EL (cell line): Measurements from ENCODE around the gene CTNNBL1.
A peak's percentile ranks its signal among the peaks of the same experiment; 100 is the strongest.

Experiments
- DNase-seq: peaks from one replicate; pipeline ENCODE4 v3.0.0-alpha.2; 2016

CTNNBL1 gene

GRCh38 chr20:37885593-37886503, 192.0 kb downstream of the CTNNBL1 start:
- DNase-seq: no peak

- peak; percentile 23 for DNase-seq
These were observed 193.0 kb downstream of the CTNNBL1 start for GRCh38 chr20:37886851-37887297.

- no peak for DNase-seq
These were observed 194.8 kb downstream of the CTNNBL1 start for GRCh38 chr20:37888641-37889040.

DNA sequence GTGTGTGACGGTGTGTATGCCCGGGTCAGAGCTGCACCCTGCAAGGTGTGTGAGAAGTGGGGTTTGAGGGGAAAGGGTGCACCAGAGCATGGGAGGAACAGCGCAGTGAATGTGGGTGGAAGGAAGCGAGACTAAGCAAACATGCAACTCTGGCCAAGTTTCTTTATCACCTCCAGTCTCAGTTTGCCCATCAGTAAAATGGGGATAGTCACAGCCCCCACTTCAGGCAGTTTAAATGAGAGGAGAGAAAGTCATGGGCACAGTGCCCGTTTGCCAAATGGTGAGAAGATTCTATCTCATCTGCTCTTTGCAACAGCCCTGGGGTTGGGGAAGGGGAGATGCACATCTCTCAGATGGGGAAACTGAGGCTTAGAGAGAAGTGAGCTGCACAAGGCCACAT, 196.3 kb downstream of the CTNNBL1 start:
- DNase-seq: no peak

- DNase-seq: no peak
These were observed 196.8 kb downstream of the CTNNBL1 start for GRCh38 chr20:37890643-37891042.

DNA sequence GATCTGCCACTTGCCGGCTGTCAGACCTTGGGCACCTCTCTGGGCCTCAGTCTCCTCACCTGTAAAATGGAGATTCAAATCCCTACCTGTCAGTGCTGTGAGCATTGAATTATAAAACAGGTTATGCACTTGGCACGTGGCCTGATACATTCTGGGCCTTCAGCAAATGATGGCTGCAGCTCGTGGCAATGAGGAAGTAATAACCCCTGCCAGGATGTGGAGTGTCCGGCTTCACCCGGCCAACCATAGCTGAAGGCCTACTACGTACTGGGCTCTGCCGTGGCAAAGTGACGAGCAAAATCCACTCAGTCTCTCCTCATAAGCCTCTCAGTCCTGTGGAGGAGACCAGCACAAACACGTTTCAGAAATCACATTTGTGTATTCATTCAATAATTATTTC, 198.2 kb downstream of the CTNNBL1 start:
- DNase-seq: no peak

DNA sequence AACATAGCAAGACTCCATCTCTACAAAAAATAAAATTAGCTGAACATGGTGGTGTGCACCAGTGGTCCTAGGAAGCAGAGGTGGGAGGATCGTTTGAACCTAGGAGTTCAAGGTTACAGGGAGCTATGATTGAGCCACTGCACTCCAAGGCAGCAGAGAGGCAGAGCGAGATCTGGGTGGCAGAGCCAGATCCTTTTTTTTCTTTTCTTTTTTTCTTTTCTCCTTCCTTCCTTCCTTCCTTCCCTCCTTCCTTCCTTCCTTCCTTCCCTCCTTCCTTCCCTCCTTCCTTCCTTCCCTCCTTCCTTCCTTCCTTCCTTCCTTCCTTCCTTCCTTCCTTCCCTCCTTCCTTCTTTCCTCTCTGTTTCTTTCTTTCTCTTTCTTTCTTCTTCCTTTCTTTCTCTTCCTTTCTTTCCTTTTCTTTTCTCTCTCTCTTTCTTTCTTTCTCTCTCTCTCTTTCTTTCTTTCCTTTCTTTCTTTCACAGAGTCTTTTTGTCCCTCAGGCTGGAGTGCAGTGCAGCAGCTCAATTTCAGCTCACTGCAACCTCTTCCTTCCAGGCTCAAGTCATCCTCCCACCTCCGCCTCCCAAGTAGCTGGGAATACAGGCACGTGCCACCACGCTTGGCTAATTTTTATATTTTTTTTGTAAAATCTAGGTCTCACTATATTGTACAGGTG, 199.9 kb downstream of the CTNNBL1 start:
- no peak for DNase-seq

- no peak for DNase-seq
These were observed 200.6 kb downstream of the CTNNBL1 start for GRCh38 chr20:37894454-37894853.

DNA sequence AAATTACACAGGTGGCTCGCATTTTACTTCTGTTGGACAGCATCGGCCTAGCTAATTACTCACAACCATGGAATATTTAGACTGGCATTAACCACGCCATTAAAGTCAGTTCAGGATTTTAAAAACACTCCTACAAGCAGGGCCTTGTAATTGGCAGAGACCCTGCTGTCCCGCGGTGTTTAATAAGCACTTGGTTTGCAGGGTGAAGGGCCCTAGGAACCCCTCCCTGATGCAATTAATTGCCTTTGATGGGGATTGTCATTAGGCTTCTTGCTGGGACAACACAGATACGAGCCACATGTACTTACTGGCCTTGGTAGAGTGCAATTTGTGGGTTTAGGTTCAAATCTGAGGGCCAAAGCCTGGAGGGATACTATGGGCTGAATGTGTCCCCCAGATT, 201.3 kb downstream of the CTNNBL1 start:
- DNase-seq: no peak

GRCh38 chr20:37896932-37897548, 203.2 kb downstream of the CTNNBL1 start:
- no peak for DNase-seq

- no peak for DNase-seq
These were observed 204.6 kb downstream of the CTNNBL1 start for GRCh38 chr20:37898233-37899104.

- no peak for DNase-seq
These were observed 205.5 kb downstream of the CTNNBL1 start for GRCh38 chr20:37899105-37900045.

DNA sequence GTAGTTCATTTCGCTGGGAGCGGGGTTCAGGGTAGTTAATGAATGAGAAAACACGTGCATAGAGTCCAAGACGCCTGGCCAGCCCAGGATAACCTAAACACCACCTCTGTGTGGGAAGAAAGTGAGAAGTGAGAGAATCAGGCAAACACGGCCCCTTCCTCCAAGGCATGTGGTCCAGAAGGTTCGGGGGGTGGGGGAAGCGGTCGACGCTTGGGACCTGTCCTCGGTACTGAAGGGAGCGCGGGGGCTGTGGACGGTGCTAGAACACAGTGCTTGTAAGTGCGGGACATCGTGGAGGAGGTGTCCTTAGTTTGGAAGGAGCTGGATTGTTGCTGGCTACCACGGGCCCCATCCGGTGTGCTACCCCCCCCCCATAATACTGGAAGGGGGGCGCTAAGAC, 207.4 kb downstream of the CTNNBL1 start:
- DNase-seq: no peak

DNA sequence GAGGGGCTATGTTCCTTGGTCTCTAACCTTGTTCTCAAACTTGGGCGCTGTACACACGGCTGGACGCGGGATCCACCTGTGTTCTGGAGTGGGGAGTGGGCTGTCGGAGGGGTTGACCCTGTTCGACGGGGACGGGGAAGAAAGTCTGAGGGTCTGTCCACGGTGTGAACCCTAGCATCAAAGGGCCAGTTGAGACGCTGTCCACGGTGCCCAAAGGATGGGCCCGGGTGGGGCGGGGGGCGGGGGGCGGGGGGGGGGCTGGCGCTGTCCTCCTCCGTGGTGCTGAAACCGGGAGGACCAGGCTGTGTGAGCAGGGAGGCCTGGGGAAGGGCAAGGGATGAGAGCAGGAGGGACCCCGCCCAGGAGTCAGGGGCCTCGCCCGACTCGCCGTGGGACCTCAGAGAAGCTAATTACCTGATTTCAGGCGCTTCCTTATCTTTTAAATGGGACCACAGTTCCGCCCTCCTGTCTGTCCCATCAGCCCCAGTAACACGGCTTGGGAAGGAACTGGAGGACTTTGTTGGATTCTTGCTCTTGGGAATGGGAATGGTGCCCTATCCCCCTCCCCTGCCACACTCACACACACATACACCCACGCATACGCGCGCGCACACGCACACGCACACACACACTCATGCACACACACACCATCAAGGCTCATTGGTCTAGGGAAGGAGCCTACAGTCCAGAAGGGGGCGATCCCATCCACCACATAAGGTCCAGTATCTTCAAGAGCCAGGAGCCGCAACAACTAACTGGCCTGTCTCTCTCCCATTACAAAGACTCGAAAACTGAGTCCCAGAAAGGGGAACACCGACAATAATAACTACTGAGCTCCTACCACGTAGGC, 208.0 kb downstream of the CTNNBL1 start:
- DNase-seq: peak; percentile 49

DNA sequence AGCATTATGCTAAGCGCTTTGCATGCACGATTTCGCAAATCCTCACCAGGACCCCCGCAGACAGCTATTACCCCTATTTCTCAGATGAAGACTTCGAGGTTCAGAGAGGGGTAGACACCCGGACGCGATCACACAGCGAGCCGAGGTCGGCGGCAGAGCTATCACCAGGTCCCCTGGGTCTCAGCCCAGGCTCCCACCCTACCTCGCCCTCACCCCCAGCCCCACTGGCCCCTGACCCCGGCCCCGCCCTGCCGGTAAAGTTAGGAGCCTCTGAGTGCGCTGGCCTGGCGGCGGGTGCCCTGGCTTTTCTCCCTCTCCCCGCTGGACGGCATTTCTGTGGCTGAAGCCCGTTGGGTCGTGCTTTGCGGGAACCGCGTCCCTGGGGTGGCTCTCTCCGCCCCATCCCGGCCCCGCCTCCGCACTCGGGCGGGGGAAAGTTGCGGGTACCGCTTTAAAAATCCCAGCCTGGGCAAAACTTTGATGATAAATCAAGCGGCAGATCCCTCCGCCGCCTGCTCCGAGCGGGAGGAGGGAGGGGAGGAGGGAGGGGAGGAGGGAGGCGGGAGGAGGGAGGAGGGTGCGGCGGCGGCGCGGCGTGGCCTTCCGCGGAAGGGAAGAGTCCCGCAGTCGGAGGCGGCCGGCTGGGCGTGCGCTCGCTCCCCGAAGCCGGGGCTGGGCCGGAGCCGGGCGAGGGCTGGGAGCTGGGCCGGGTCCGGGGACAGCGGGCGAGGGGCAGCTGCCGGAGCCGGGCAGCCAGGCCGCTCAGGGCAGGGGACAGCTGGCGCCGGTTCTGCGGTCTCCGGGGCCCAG, 208.9 kb downstream of the CTNNBL1 start, which contains the start of gene VSTM2L:
TSS of gene VSTM2L (plus strand) at position 624 of the 810 bp plus-strand sequence. CDS start 224 bp downstream, outside the sequence.
- DNase-seq: peak; percentile 49

- no peak for DNase-seq
These were observed 209.6 kb downstream of the CTNNBL1 start for GRCh38 chr20:37903317-37904007.

DNA sequence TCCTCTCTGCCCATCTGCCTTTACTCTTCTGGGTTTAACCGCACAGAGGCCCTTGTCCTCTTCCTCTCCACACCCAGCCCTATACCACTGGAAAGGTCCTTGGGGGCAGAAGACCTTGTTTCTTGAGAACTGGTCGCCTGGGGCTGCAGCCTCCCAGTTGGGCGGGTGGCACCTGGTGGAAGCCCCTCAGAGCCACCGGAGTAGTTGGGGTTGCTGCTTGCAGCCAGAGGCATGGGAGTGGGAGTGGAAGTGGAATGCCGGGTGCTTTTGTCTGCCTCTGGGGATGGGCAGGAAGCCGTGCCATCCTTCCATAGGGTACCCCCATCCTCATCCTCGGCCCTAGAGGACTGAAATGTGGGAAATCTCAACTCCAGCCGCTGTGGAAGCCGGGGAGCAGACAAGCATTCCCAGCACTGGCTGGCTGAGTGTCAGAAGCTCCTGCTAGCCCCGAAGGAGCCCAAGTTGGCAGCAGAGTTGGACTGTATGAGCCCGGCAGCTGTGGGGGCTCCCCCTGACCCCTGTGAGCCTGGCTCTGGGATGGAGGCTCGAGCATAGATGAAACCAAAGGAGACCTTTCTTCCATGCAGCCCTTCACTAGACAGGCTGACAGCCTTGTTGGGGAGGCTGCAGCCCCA, 210.3 kb downstream of the CTNNBL1 start:
- DNase-seq: no peak

DNA sequence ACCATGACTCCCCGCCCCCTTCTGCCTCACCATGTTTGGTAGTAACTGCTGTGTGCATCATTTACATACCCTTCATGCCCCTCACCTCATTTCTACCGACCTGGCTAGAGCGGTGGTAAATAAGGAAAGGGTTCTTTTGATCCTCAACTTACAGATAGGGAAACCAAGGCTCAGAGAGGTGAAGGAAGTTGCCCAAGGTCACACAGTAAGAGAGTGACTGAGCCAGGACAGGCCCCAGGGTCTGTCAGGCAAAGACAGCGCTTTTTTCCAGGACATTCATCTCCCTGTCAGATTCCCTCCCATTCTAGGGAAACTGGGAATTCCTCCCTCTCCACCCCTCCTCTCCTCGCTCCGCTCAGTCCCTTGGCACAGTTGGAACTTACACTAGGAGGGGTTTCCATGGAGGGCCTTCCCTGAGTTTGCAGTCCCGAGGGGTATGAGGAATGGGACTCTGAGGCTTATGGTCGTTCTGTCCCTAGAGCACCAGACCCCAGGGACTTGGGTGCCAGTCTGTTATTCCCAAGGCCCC, 211.1 kb downstream of the CTNNBL1 start:
- no peak for DNase-seq
